GM13976 (cell line): ENCODE measurements around the gene P3H2.
"Not testable (repeated sequence)": the region's sequence is repeated elsewhere in the genome, so short reads cannot be mapped to it uniquely, and the experiment has no call there.

Source experiments
- DNase-seq: peaks from one replicate; pipeline ENCODE4 v3.0.0; 2012; ENCODE audit warnings: low spot score
- in situ Hi-C: fragments of 300-500 bp; cut with MboI; formaldehyde crosslinking; loops from one replicate; pipeline ENCODE4 v1.12.0; 2022; ENCODE audit warnings: low sequenced_read_pairs, mixed read lengths, inconsistent platforms; ENCODE audit not compliant: unreplicated experiment
- TF ChIP-seq, protein P1 (sequence below): IDR thresholded peaks from 2 replicates; pipeline ENCODE4 v1.5.1; 2012; ENCODE audit warnings: borderline replicate concordance, mild to moderate bottlenecking; ENCODE audit not compliant: insufficient read depth; ENCODE audit errors: extremely low read depth, missing control alignments, control extremely low read depth

P3H2 gene, protein sequence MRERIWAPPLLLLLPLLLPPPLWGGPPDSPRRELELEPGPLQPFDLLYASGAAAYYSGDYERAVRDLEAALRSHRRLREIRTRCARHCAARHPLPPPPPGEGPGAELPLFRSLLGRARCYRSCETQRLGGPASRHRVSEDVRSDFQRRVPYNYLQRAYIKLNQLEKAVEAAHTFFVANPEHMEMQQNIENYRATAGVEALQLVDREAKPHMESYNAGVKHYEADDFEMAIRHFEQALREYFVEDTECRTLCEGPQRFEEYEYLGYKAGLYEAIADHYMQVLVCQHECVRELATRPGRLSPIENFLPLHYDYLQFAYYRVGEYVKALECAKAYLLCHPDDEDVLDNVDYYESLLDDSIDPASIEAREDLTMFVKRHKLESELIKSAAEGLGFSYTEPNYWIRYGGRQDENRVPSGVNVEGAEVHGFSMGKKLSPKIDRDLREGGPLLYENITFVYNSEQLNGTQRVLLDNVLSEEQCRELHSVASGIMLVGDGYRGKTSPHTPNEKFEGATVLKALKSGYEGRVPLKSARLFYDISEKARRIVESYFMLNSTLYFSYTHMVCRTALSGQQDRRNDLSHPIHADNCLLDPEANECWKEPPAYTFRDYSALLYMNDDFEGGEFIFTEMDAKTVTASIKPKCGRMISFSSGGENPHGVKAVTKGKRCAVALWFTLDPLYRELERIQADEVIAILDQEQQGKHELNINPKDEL

DNA sequence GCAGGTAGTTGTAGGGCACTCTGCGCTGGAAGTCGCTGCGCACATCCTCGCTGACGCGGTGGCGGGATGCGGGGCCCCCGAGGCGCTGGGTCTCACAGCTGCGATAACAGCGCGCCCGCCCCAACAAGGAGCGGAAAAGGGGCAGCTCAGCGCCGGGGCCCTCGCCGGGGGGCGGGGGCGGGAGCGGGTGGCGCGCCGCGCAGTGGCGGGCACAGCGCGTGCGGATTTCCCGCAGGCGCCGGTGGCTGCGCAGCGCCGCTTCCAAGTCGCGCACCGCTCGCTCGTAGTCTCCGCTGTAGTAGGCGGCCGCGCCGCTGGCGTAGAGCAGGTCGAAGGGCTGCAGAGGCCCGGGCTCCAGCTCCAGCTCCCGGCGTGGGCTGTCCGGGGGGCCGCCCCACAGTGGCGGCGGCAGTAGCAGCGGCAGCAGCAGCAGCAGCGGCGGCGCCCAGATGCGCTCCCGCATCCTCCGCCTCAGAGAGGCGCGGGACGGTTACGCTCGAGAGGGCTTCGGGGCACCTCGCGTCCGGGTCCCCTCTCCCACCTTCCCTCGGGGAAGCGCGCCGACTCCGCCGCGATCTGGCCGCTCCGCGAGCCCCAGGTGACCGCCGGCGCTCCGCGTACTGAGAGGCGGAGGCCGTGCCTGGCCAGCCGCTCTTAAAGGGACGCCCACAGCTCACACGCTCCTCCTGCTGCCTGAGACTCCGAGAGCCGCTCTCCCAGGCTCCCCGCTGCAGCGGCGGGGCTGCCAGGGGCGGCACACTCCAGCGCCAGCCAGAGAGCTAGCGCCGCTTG is at the start of gene P3H2:
Gene P3H2, minus strand, starts transcription at position 629 of the 792 bp plus-strand sequence. Its CDS starts 166 bp downstream, at position 463.
- DNase-seq: peak; percentile 86
- TF ChIP-seq, protein P1, sequence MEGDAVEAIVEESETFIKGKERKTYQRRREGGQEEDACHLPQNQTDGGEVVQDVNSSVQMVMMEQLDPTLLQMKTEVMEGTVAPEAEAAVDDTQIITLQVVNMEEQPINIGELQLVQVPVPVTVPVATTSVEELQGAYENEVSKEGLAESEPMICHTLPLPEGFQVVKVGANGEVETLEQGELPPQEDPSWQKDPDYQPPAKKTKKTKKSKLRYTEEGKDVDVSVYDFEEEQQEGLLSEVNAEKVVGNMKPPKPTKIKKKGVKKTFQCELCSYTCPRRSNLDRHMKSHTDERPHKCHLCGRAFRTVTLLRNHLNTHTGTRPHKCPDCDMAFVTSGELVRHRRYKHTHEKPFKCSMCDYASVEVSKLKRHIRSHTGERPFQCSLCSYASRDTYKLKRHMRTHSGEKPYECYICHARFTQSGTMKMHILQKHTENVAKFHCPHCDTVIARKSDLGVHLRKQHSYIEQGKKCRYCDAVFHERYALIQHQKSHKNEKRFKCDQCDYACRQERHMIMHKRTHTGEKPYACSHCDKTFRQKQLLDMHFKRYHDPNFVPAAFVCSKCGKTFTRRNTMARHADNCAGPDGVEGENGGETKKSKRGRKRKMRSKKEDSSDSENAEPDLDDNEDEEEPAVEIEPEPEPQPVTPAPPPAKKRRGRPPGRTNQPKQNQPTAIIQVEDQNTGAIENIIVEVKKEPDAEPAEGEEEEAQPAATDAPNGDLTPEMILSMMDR: no peak
- in situ Hi-C loops: no loop called here

DNA sequence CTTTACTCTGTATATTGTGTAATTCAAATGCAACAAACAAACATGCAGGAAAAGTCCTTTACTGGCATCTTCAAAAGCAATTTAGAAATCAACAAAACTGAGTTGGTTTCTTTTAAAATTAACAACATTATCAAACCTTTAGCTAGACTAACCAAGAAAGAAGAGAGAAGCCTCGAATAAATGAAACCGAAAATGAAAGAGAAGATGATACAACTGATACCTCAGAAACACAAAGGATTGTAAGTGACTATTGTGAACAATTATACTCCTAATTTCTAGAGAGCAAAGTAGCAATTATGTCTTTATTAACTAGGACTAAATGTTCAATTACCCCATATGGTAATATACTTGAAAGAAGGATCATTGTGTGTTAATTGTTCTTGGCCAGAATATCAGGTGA is 49.2 kb upstream of the P3H2 start:
- TF ChIP-seq, protein P1: no peak
- in situ Hi-C loops: no loop called here
- DNase-seq: peak; percentile 39

DNA sequence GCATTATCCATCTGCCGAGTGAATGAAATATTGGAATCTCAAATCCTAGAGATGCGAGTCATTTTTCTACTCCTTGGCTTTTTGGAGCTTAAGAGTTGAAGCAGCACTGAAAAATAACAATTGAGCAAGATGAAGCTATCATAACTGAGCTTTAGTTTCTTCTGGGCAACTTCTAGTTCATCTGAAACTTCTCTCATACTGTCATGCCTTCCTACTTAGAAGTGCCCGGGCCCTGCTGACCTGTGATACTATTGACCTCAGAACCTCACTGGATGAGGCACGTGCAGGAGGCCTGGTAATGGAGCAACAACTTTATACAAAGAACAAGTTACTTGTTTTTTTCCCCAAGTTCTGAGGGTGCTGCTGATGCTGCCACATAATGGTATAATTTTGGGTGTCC is 48.5 kb upstream of the P3H2 start:
- DNase-seq: no peak
- TF ChIP-seq, protein P1: no peak
- in situ Hi-C loops: no loop called here

DNA sequence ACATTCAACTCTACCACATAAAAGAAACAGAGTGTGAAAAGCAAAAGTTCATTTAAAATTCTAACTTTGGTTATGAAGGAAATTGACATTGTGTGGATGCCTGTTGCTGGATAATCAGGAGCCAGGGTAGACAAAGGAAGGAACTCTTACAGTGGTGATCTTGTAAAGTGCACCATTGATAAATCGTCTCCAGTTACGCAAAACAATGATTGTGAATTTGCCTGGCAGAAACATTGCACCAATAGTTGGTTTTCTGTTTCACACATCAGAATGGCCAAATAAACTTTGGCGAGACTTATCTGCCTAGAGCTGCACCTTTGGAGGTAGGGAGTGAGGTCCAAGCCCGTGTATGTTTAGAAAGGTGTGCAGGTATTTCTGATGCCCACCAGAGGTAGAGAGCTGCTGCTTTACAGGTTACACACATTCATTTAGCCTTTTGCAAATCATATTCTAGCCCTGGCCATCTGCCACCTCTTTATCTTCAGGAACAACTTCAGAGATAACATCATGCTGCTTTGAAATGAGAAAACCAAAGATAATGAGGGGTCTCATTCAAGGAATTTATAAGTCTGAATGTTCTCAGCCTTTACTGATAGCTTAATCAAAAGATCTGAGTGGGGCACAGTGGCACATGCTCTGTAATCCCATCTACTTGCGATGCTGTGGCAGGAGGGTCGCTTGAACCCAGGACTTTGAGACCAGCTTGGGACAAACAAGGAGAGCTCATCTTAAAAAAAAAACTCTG is 47.4 kb upstream of the P3H2 start:
- in situ Hi-C loops: no loop called here
- DNase-seq: no peak
- TF ChIP-seq, protein P1: no peak

DNA sequence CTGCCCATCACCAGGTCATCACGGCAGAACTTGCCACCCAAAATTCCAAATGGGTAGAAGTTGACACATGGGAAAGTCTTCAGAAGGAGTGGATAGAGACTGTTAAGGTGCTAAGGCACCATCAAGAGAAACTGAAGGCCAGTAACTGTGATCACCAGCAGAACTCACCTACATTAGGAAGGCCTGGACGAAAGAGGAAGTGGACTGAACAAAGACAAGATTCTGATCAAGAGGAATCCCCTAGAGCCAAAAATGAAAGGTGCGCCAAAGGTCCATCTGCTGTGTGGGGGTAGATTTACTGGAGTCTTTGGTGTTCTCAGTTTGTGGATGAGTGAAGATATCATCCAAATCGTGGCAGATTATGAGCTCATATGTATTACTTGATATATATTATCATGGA is 46.3 kb upstream of the P3H2 start:
- in situ Hi-C loops: no loop called here
- TF ChIP-seq, protein P1: no peak
- no peak for DNase-seq

DNA sequence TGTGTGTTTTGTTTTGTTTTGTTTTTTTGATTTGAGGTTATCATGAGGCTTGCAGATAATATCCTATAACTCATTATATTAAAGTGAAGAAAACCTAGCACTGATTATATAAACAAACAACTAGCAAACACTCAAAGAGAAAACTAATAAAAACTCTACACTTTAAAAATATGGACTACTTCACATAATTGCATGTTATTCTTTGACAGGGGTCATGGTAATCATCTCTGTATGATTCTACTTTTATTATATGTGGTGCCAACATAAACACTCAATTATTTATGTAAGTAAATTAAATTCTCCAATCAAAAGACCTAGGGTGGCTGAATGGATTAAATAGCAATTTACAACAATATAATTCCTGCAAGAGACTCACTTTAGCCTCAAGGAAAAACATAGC is 44.6 kb upstream of the P3H2 start:
- TF ChIP-seq, protein P1: no peak
- in situ Hi-C loops: no loop called here

DNA sequence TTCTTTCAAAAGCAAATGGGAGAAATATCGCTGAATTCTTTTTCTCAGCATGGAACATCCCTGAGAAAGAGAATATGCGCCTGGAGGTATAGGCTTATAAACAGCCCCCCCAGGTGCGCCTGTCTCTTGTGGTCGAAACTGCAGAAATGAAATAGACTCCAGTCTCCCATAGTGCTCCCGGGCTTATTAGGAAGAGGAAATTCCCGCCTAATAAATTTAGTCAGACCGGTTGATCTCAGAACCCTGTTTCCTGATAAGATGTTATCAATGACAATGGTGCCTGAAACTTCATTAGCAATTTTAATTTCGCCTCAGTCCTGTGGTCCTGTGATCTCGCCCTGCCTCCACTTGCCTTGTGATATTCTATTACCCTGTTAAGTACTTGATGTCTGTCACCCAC is 41.3 kb upstream of the P3H2 start:
- in situ Hi-C loops, DNase-seq: not testable (repeated sequence)

More for the DNA sequence above, 44.6 kb upstream of the P3H2 start:
- DNase-seq: no peak
